ENCODE measurements around the gene CH25H.

- no peak for TF ChIP-seq POLR2A (IDR thresholded peaks at IDR 0.05)
- TF ChIP-seq CTCF (IDR thresholded peaks at IDR 0.05), result no peak
Observed at GRCh38 chr10:89241026-89241425, 33.9 kb upstream of the CH25H start.

Measured in heart left ventricle (tissue), 13 donors.